ENCODE results near the gene LRRC39.
"Not testable (repeated sequence)": the region's sequence is repeated elsewhere in the genome, so short reads cannot be mapped to it uniquely, and the experiment has no call there.

LRRC39 gene

GRCh38 chr1:100178091-100178490 is at the start of gene LRRC39:
TSS of gene LRRC39 (minus strand) at chr1:100178256. CDS start at chr1:100168516, 9,740 bp downstream.
- no peak for DNase-seq (ENCODE audit: low read depth)

GRCh38 chr1:100222428-100222827 is 44.4 kb upstream of the LRRC39 start:
- DNase-seq (ENCODE audit: low read depth), result no peak

- no peak for DNase-seq (ENCODE audit: low read depth)
Measured at GRCh38 chr1:100219883-100220282, 41.8 kb upstream of the LRRC39 start.

GRCh38 chr1:100219457-100219856 is 41.4 kb upstream of the LRRC39 start:
- no peak for DNase-seq (ENCODE audit: low read depth)

GRCh38 chr1:100217834-100218233 is 39.8 kb upstream of the LRRC39 start:
- DNase-seq (ENCODE audit: low read depth), result no peak

GRCh38 chr1:100215101-100215500 is 37.0 kb upstream of the LRRC39 start:
- no peak for DNase-seq (ENCODE audit: low read depth)

GRCh38 chr1:100213141-100213540 is 35.1 kb upstream of the LRRC39 start:
- DNase-seq (ENCODE audit: low read depth), result no peak

GRCh38 chr1:100206301-100206700 is 28.2 kb upstream of the LRRC39 start:
- DNase-seq (ENCODE audit: low read depth), result no peak

GRCh38 chr1:100205593-100205992 is 27.5 kb upstream of the LRRC39 start:
- not testable (repeated sequence) for DNase-seq (ENCODE audit: low read depth)

- not testable (repeated sequence) for DNase-seq (ENCODE audit: low read depth)
Measured at GRCh38 chr1:100205103-100205502, 27.0 kb upstream of the LRRC39 start.

GRCh38 chr1:100202703-100203102 is 24.6 kb upstream of the LRRC39 start:
- not testable (repeated sequence) for DNase-seq (ENCODE audit: low read depth)

GRCh38 chr1:100200060-100200459 is 22.0 kb upstream of the LRRC39 start:
- DNase-seq (ENCODE audit: low read depth), result not testable (repeated sequence)

- no peak for DNase-seq (ENCODE audit: low read depth)
Measured at GRCh38 chr1:100198596-100198995, 20.5 kb upstream of the LRRC39 start.

GRCh38 chr1:100188617-100189016 is 10.6 kb upstream of the LRRC39 start:
- no peak for DNase-seq (ENCODE audit: low read depth)

GRCh38 chr1:100187912-100188311 is 9.9 kb upstream of the LRRC39 start:
- DNase-seq (ENCODE audit: low read depth), result no peak

- DNase-seq (ENCODE audit: low read depth), result no peak
Measured at GRCh38 chr1:100184536-100184935, 6.5 kb upstream of the LRRC39 start.

GRCh38 chr1:100183370-100183769 is 5.3 kb upstream of the LRRC39 start:
- no peak for DNase-seq (ENCODE audit: low read depth)

GRCh38 chr1:100177295-100178041 is 588 bp downstream of the LRRC39 start:
- DNase-seq (ENCODE audit: low read depth), result no peak

GRCh38 chr1:100168051-100168450 is 10.0 kb downstream of the LRRC39 start:
- DNase-seq (ENCODE audit: low read depth), result no peak

GRCh38 chr1:100164702-100165101 is 13.4 kb downstream of the LRRC39 start:
- DNase-seq (ENCODE audit: low read depth), result no peak

- DNase-seq (ENCODE audit: low read depth), result no peak
Measured at GRCh38 chr1:100164216-100164615, 13.8 kb downstream of the LRRC39 start.

- no peak for DNase-seq (ENCODE audit: low read depth)
Measured at GRCh38 chr1:100162881-100163280, 15.2 kb downstream of the LRRC39 start.

GRCh38 chr1:100152271-100152670 is 25.8 kb downstream of the LRRC39 start:
- no peak for DNase-seq (ENCODE audit: low read depth)

GRCh38 chr1:100151679-100152078 is 26.4 kb downstream of the LRRC39 start:
- no peak for DNase-seq (ENCODE audit: low read depth)

All from stimulated activated CD4-positive, alpha-beta T cell treated with anti-CD3 and anti-CD28 coated beads, Interleukin-2, amount 100 ng/mL, for 4 hours (primary cell).